ENCODE measurements around the gene FARSA. TPM values are rescaled to one million over a fixed set of nuclear protein-coding genes. Genes with fewer than 3 reads are reported as not detected.

FARSA gene
- total RNA-seq, 2 donors from 2014 or later, result 54.8 to 65.0 TPM

DNA sequence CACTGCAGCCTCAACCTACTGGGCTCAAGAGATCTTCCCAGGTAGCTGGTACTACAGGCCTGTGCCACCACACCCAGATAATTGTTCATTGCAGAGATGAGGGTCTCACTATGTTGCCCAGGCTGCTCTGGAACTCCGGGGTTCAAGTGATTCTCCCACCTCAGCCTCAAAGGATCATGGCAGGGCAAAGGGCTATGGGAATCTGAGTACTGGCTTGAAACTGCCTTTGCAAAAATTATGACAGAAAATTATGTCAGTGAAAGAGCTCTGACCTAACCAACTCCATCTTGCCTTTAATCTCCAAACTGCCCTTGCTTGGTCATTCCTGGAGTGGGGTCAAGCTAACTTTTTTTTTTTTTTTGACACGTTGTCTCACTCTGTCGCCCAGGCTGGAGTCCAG is 50.9 kb downstream of the FARSA start:
- no peaks in the 10 kb centered on the region for H3K27me3 ChIP-seq (replicated peaks; ENCODE audit: insufficient read depth)
- TF ChIP-seq POLR2AphosphoS5 (IDR thresholded peaks at IDR 0.05) (no peak), POLR2A (IDR thresholded peaks at IDR 0.05) (no peak)
- TF ChIP-seq, protein P1, sequence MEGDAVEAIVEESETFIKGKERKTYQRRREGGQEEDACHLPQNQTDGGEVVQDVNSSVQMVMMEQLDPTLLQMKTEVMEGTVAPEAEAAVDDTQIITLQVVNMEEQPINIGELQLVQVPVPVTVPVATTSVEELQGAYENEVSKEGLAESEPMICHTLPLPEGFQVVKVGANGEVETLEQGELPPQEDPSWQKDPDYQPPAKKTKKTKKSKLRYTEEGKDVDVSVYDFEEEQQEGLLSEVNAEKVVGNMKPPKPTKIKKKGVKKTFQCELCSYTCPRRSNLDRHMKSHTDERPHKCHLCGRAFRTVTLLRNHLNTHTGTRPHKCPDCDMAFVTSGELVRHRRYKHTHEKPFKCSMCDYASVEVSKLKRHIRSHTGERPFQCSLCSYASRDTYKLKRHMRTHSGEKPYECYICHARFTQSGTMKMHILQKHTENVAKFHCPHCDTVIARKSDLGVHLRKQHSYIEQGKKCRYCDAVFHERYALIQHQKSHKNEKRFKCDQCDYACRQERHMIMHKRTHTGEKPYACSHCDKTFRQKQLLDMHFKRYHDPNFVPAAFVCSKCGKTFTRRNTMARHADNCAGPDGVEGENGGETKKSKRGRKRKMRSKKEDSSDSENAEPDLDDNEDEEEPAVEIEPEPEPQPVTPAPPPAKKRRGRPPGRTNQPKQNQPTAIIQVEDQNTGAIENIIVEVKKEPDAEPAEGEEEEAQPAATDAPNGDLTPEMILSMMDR (IDR thresholded peaks at IDR 0.05), result no peak
- intact Hi-C loops (cut with DNase I), result loop anchor here (10.0 kb wide), 1 partner anchor 52 kb away; the partner anchor contains the start of genes CALR and FARSA
- no peak overlapping the region for H3K4me3 ChIP-seq
- 91% methylated on average over 3 of the region's 3 CpGs for WGBS
- no peaks in the 10 kb centered on the region for H3K4me1 ChIP-seq (replicated peaks)
- DNase-seq (ENCODE audit: low spot score), result no peak
- no peaks in the 10 kb centered on the region for H3K9me3 ChIP-seq
- H3K27ac ChIP-seq, result no peak overlapping the region
- no peaks in the 10 kb centered on the region for H3K36me3 ChIP-seq

DNA sequence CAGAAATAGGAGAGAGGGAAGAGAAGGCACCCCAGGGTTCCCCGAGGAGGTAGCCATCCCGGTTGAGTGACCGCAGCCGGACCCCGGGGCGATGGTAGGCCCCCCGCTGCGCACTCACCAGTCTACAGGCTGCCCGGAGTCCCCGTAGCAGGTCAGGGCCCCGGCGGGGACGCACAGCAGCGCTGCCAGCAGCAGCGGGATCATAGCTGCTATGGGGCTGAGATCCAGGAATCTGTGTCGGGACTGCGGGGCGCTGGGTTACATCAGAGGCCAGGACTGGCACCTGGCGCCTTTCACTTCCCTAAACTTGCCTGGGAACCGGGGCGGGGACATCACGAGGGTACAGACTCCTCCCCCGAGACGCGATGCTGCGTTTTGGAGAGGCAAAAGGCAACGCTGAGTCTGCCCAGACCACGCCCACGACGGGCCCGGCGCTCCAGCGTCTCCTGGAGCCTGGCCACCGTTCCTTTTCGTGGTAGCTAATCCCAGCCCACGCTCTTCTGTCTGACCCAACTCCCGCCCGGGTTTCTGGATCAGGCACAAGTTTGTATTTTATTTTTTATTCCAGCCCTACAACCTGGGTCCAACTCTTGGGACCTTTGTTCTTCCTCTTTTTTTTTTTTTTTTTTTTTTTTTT is 52.2 kb downstream of the FARSA start, which contains the start of gene DNASE2:
DNASE2 (minus strand) TSS at position 278 of the 637 bp plus-strand sequence; CDS start at position 204, 74 bp downstream.
- TF ChIP-seq POLR2AphosphoS5 (IDR thresholded peaks at IDR 0.05) (peak; percentile 98), POLR2A (IDR thresholded peaks at IDR 0.05) (peak; percentile 98)
- TF ChIP-seq, protein P1 (IDR thresholded peaks at IDR 0.05), result peak in 1 of 4 experiments; percentile 12
- WGBS, result under 1% methylated on average over 38 of the region's 38 CpGs

DNA sequence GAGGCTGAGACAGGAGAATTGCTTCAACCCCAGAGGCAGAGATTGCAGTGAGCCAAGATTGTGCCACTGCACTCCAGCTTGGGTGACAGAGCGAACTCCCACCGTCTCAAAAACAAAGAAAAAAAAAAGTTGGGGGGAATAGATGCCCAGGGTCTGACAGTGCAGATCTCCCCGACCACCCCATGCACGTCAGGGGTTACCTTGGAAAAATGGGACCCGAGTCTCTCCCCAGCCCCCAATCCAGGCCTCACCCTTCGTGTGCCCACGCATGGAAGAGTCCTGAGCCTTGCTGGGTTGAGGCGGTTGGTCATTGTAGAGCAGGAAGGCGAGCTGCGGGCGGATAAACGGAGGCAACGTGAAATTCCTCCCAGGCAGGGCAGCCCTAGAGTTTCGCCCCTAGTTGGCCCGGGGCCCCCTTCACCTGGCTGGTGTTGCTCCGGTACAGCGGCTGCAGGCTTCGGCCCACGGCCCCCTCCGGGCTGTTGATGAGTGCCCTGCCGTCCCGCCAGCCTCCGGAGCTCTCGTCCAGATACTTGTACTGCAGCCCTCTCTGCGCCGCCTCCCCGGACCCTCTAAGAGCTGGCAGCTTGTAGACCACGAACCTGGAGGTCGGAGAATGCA is 52.9 kb downstream of the FARSA start:
- TF ChIP-seq POLR2AphosphoS5 (IDR thresholded peaks at IDR 0.05) (no peak), POLR2A (IDR thresholded peaks at IDR 0.05) (no peak)
- TF ChIP-seq, protein P1 (IDR thresholded peaks at IDR 0.05), result no peak
- Histone ChIP-seq H3K36me3 (no peaks in the 10 kb centered on the region), H3K9me3 (no peaks in the 10 kb centered on the region), H3K27me3 (replicated peaks; ENCODE audit: insufficient read depth) (no peaks in the 10 kb centered on the region), H3K27ac (peak overlapping the region; percentile 74 to 83), H3K4me3 (peak overlapping the region; percentile 45 to 65), H3K4me1 (replicated peaks) (no peaks in the 10 kb centered on the region)
- WGBS, result 9% methylated on average over 27 of the region's 29 CpGs
- DNase-seq (ENCODE audit: low spot score), result no peak
- intact Hi-C loops (cut with DNase I), result loop anchor here (10.0 kb wide), 1 partner anchor 54 kb away; the partner anchor contains the start of genes CALR and FARSA

More for the DNA sequence above, 52.2 kb downstream of the FARSA start, which contains the start of gene DNASE2:
- Histone ChIP-seq H3K4me1 (replicated peaks) (no peaks in the 10 kb centered on the region), H3K27ac (peak within 1 kb of the TSS; percentile 74 to 83), H3K36me3 (no peaks in the 10 kb centered on the region), H3K27me3 (replicated peaks; ENCODE audit: insufficient read depth) (no peaks in the 10 kb centered on the region), H3K9me3 (no peaks in the 10 kb centered on the region), H3K4me3 (peak within 1 kb of the TSS; percentile 45 to 65)
- peak; percentile 98 for DNase-seq (ENCODE audit: low spot score)
- intact Hi-C loops (cut with DNase I), result loop anchor here (10.0 kb wide), 1 partner anchor 54 kb away; the partner anchor contains the start of genes CALR and FARSA

DNA sequence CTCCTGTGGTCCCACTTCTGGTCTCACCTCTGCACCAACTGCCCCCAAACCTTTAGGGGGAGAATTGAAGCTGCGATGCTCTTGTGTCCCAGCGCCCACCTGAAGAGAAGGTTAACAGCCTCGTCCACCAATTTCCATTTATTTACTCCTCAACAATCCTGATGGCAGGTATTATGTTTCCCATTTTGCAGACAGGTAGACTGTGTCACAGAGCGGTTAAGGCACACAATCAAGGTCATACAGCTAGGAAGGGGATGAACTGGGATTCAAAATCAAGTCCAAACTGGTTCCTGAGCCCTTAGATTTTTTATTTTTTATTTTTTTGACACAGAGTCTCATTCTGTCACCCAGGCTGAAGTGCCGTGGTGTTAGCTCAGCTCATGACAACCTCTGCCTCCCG is 58.4 kb downstream of the FARSA start:
- H3K36me3 ChIP-seq, result no peaks in the 10 kb centered on the region
- DNase-seq (ENCODE audit: low spot score), result no peak
- H3K9me3 ChIP-seq, result no peaks in the 10 kb centered on the region
- intact Hi-C loops (cut with DNase I), result no loop called here
- no peak overlapping the region for H3K4me3 ChIP-seq
- TF ChIP-seq POLR2AphosphoS5 (IDR thresholded peaks at IDR 0.05) (no peak), POLR2A (IDR thresholded peaks at IDR 0.05) (no peak)
- TF ChIP-seq, protein P1 (IDR thresholded peaks at IDR 0.05), result no peak
- no peak overlapping the region for H3K27ac ChIP-seq
- 96% methylated on average over 6 of the region's 6 CpGs for WGBS
- no peaks in the 10 kb centered on the region for H3K27me3 ChIP-seq (replicated peaks; ENCODE audit: insufficient read depth)
- no peaks in the 10 kb centered on the region for H3K4me1 ChIP-seq (replicated peaks)

Data from prostate gland (tissue), 2 donors.